IMR-90 (cell line): ENCODE results near the gene PKD1L1.

Source experiments
- BHLHE40 ChIP-seq: fragments of 150-350 bp; IDR thresholded peaks from 2 replicates; pipeline ENCODE4 v1.6.1; 2016; ENCODE audit warnings: mild to moderate bottlenecking, low read depth, low read length
- CEBPB ChIP-seq: IDR thresholded peaks from 2 replicates; pipeline ENCODE4 v1.6.1; 2012; ENCODE audit warnings: low read depth, low read length, improper control_type of control experiment
- CHD1 ChIP-seq: IDR thresholded peaks from 2 replicates; pipeline ENCODE4 v1.6.1; 2012; ENCODE audit warnings: low read depth, low read length, improper control_type of control experiment
- FOS ChIP-seq: fragments of 150-350 bp; IDR thresholded peaks from 2 replicates; pipeline ENCODE4 v1.6.1; 2016; ENCODE audit warnings: low read depth, low read length
- MAFK ChIP-seq: IDR thresholded peaks from 2 replicates; pipeline ENCODE4 v1.6.1; 2012; ENCODE audit warnings: low read depth, low read length, improper control_type of control experiment
- MAZ ChIP-seq: IDR thresholded peaks from 2 replicates; pipeline ENCODE4 v1.6.1; 2012; ENCODE audit warnings: low read depth, mild to moderate bottlenecking, low read length, improper control_type of control experiment, moderate library complexity, borderline replicate concordance
- MXI1 ChIP-seq: IDR thresholded peaks from 2 replicates; pipeline ENCODE4 v1.6.1; 2012; ENCODE audit warnings: low read depth, mild to moderate bottlenecking, low read length, moderate library complexity, borderline replicate concordance
- POLR2A ChIP-seq: IDR thresholded peaks from 2 replicates; pipeline ENCODE4 v1.6.1; 2012; ENCODE audit warnings: mild to moderate bottlenecking, low read depth, low read length
- RAD21 ChIP-seq: IDR thresholded peaks from 2 replicates; pipeline ENCODE4 v1.6.1; 2012; ENCODE audit warnings: low read length, improper control_type of control experiment
- RCOR1 ChIP-seq: IDR thresholded peaks from 2 replicates; pipeline ENCODE4 v1.6.1; 2012; ENCODE audit warnings: mild to moderate bottlenecking, low read length, improper control_type of control experiment; ENCODE audit not compliant: insufficient replicate concordance
- SMC3 ChIP-seq: fragments of 150-350 bp; IDR thresholded peaks from 2 replicates; pipeline ENCODE4 v1.6.1; 2016; ENCODE audit warnings: low read depth, mild to moderate bottlenecking, antibody characterized with exemption, low read length, moderate library complexity
- TF ChIP-seq, protein P1 (sequence below): conservative IDR thresholded peaks from 2 replicates; pipeline ENCODE4 v1.5.1; 2012; ENCODE audit warnings: mild to moderate bottlenecking, low read depth, low read length, improper control_type of control experiment
- TF ChIP-seq, protein P2 (sequence below): fragments of 150-350 bp; IDR thresholded peaks from 2 replicates; pipeline ENCODE4 v1.6.1; 2017; ENCODE audit warnings: mild to moderate bottlenecking, antibody characterized with exemption, low read length, low read depth

DNA sequence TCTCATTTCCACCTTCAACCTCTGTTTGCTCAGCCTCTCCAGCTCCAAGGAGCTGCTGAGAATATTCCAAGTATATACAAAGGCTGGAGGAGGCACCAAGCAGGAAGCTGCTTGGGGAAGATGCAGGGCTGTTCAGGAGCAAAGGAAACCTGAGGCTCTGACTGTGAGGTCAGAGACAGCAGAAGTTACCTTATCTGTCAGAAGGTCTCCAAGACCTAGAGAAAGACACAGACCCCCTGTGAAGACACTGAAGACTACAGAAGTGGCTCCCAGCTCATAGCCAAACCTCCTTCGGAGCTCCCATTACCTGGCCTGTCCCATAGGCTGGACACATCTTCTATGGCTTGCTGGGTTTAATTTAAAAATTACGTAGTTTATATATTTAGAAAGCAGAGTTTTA lies 53.2 kb downstream of the PKD1L1 start:
- TF ChIP-seq, protein P1, sequence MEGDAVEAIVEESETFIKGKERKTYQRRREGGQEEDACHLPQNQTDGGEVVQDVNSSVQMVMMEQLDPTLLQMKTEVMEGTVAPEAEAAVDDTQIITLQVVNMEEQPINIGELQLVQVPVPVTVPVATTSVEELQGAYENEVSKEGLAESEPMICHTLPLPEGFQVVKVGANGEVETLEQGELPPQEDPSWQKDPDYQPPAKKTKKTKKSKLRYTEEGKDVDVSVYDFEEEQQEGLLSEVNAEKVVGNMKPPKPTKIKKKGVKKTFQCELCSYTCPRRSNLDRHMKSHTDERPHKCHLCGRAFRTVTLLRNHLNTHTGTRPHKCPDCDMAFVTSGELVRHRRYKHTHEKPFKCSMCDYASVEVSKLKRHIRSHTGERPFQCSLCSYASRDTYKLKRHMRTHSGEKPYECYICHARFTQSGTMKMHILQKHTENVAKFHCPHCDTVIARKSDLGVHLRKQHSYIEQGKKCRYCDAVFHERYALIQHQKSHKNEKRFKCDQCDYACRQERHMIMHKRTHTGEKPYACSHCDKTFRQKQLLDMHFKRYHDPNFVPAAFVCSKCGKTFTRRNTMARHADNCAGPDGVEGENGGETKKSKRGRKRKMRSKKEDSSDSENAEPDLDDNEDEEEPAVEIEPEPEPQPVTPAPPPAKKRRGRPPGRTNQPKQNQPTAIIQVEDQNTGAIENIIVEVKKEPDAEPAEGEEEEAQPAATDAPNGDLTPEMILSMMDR: no peak
- TF ChIP-seq CEBPB: no peak
- no peak for TF ChIP-seq POLR2A
- TF ChIP-seq SMC3: no peak
- no peak for TF ChIP-seq MAFK
- no peak for TF ChIP-seq MXI1
- no peak for TF ChIP-seq MAZ
- TF ChIP-seq FOS: no peak
- TF ChIP-seq CHD1: no peak
- TF ChIP-seq RAD21: no peak
- TF ChIP-seq BHLHE40: no peak
- TF ChIP-seq RCOR1: no peak
- TF ChIP-seq, protein P2, sequence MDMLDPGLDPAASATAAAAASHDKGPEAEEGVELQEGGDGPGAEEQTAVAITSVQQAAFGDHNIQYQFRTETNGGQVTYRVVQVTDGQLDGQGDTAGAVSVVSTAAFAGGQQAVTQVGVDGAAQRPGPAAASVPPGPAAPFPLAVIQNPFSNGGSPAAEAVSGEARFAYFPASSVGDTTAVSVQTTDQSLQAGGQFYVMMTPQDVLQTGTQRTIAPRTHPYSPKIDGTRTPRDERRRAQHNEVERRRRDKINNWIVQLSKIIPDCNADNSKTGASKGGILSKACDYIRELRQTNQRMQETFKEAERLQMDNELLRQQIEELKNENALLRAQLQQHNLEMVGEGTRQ: no peak
